ENCODE data around the gene CLPTM1.

CLPTM1 gene

GRCh38 chr19:44987148-44987675 lies 32.0 kb downstream of the CLPTM1 start:
- DNase-seq (ENCODE audit: low read depth) = no peak
- no peak overlapping the region for H3K4me3 ChIP-seq (ENCODE audit: low read depth, low read length)
- no peak for TF ChIP-seq CTCF (IDR thresholded peaks at IDR 0.05; ENCODE audit: insufficient read depth, low read depth, low read length, missing control alignments)

GRCh38 chr19:44988273-44988672 lies 33.1 kb downstream of the CLPTM1 start:
- no peak overlapping the region for H3K4me3 ChIP-seq (ENCODE audit: low read depth, low read length)
- DNase-seq (ENCODE audit: low read depth) = no peak
- no peak for TF ChIP-seq CTCF (IDR thresholded peaks at IDR 0.05; ENCODE audit: insufficient read depth, low read depth, low read length, missing control alignments)

- no peak overlapping the region for H3K4me3 ChIP-seq (ENCODE audit: low read depth, low read length)
- peak; percentile 89 for TF ChIP-seq CTCF (IDR thresholded peaks at IDR 0.05; ENCODE audit: insufficient read depth, low read depth, low read length, missing control alignments)
- peak; percentile 79 for DNase-seq (ENCODE audit: low read depth)
These were observed 33.8 kb downstream of the CLPTM1 start for GRCh38 chr19:44988896-44989556.

- no peak for TF ChIP-seq CTCF (IDR thresholded peaks at IDR 0.05; ENCODE audit: insufficient read depth, low read depth, low read length, missing control alignments)
- no peak for DNase-seq (ENCODE audit: low read depth)
- no peak overlapping the region for H3K4me3 ChIP-seq (ENCODE audit: low read depth, low read length)
These were observed 35.3 kb downstream of the CLPTM1 start for GRCh38 chr19:44990459-44990858.

- peak; percentile 39 for DNase-seq (ENCODE audit: low read depth)
- H3K4me3 ChIP-seq (ENCODE audit: low read depth, low read length) = no peak overlapping the region
- TF ChIP-seq CTCF (IDR thresholded peaks at IDR 0.05; ENCODE audit: insufficient read depth, low read depth, low read length, missing control alignments) = no peak
These were observed 35.8 kb downstream of the CLPTM1 start for GRCh38 chr19:44990966-44991365.

- TF ChIP-seq CTCF (IDR thresholded peaks at IDR 0.05; ENCODE audit: insufficient read depth, low read depth, low read length, missing control alignments) = no peak
- H3K4me3 ChIP-seq (ENCODE audit: low read depth, low read length) = no peak overlapping the region
- DNase-seq (ENCODE audit: low read depth) = no peak
These were observed 37.4 kb downstream of the CLPTM1 start for GRCh38 chr19:44992336-44993163.

All from GM12865 (cell line).